ENCODE results near the gene DYNC1H1. TPM values are rescaled to one million over a fixed set of nuclear protein-coding genes. Genes with fewer than 3 reads are reported as not detected.

DYNC1H1 gene
- total and polyA plus RNA-seq, 2 experiments from 2014 or later, result 179 to 635 TPM

- peaks cover 67% of the 10 kb centered on the region for H3K79me2 ChIP-seq (replicated peaks; ENCODE audit: insufficient read depth)
- H3K4me3 Mint-ChIP-seq, result peak overlapping the region; percentile 51
- H3K36me3 Mint-ChIP-seq (ENCODE audit: low read depth), result peaks cover 14% of the 10 kb centered on the region
- no peaks in the 10 kb centered on the region for H3K9me2 ChIP-seq (ENCODE audit: insufficient read depth)
- no peaks in the 10 kb centered on the region for H3K36me3 ChIP-seq (ENCODE audit: insufficient read depth)
- DNase-seq (ENCODE audit: low spot score) (no peak), ATAC-seq (no peak)
- no peak overlapping the region for H3K27ac ChIP-seq (ENCODE audit: low read depth)
- H3K4me1 Mint-ChIP-seq, result peaks cover 16% of the 10 kb centered on the region; the same call in 2 of the 3 replicates
- H3K27me3 ChIP-seq (ENCODE audit: insufficient read depth), result peaks cover 19% of the 10 kb centered on the region; the same call in 1 of the 2 replicates
- no peaks in the 10 kb centered on the region for H3K9me3 Mint-ChIP-seq
- H3K27me3 Mint-ChIP-seq (ENCODE audit: insufficient read depth, low read depth, poor library complexity), result peaks cover 10% of the 10 kb centered on the region
- peaks cover 12% of the 10 kb centered on the region for H3K4me1 ChIP-seq (ENCODE audit: insufficient read depth)
- H4K20me1 ChIP-seq (replicated peaks; ENCODE audit: insufficient read depth), result peaks cover 20% of the 10 kb centered on the region
- H3K27ac Mint-ChIP-seq, result peak overlapping the region; percentile 90; the same call in 1 of the 2 replicates
- TF ChIP-seq, protein P1, sequence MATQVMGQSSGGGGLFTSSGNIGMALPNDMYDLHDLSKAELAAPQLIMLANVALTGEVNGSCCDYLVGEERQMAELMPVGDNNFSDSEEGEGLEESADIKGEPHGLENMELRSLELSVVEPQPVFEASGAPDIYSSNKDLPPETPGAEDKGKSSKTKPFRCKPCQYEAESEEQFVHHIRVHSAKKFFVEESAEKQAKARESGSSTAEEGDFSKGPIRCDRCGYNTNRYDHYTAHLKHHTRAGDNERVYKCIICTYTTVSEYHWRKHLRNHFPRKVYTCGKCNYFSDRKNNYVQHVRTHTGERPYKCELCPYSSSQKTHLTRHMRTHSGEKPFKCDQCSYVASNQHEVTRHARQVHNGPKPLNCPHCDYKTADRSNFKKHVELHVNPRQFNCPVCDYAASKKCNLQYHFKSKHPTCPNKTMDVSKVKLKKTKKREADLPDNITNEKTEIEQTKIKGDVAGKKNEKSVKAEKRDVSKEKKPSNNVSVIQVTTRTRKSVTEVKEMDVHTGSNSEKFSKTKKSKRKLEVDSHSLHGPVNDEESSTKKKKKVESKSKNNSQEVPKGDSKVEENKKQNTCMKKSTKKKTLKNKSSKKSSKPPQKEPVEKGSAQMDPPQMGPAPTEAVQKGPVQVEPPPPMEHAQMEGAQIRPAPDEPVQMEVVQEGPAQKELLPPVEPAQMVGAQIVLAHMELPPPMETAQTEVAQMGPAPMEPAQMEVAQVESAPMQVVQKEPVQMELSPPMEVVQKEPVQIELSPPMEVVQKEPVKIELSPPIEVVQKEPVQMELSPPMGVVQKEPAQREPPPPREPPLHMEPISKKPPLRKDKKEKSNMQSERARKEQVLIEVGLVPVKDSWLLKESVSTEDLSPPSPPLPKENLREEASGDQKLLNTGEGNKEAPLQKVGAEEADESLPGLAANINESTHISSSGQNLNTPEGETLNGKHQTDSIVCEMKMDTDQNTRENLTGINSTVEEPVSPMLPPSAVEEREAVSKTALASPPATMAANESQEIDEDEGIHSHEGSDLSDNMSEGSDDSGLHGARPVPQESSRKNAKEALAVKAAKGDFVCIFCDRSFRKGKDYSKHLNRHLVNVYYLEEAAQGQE (IDR thresholded peaks at IDR 0.05; ENCODE audit: unreplicated experiment), result no peak
- TF ChIP-seq, protein P2, sequence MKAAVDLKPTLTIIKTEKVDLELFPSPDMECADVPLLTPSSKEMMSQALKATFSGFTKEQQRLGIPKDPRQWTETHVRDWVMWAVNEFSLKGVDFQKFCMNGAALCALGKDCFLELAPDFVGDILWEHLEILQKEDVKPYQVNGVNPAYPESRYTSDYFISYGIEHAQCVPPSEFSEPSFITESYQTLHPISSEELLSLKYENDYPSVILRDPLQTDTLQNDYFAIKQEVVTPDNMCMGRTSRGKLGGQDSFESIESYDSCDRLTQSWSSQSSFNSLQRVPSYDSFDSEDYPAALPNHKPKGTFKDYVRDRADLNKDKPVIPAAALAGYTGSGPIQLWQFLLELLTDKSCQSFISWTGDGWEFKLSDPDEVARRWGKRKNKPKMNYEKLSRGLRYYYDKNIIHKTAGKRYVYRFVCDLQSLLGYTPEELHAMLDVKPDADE (IDR thresholded peaks at IDR 0.05), result no peak
- TF ChIP-seq ZNF114 (CRISPR knock-in tag; IDR thresholded peaks at IDR 0.05) (no peak), CREB1 (CRISPR knock-in tag; IDR thresholded peaks at IDR 0.05; ENCODE audit: low read depth) (no peak), EZH2phosphoT487 (IDR thresholded peaks at IDR 0.05; ENCODE audit: unreplicated experiment) (no peak), STAT1 (IDR thresholded peaks at IDR 0.05; ENCODE audit: unreplicated experiment) (no peak), EZH2 (IDR thresholded peaks at IDR 0.05; ENCODE audit: low read depth, unreplicated experiment) (no peak), JUNB (IDR thresholded peaks at IDR 0.05; ENCODE audit: unreplicated experiment) (no peak)
- TF ChIP-seq, protein P3, sequence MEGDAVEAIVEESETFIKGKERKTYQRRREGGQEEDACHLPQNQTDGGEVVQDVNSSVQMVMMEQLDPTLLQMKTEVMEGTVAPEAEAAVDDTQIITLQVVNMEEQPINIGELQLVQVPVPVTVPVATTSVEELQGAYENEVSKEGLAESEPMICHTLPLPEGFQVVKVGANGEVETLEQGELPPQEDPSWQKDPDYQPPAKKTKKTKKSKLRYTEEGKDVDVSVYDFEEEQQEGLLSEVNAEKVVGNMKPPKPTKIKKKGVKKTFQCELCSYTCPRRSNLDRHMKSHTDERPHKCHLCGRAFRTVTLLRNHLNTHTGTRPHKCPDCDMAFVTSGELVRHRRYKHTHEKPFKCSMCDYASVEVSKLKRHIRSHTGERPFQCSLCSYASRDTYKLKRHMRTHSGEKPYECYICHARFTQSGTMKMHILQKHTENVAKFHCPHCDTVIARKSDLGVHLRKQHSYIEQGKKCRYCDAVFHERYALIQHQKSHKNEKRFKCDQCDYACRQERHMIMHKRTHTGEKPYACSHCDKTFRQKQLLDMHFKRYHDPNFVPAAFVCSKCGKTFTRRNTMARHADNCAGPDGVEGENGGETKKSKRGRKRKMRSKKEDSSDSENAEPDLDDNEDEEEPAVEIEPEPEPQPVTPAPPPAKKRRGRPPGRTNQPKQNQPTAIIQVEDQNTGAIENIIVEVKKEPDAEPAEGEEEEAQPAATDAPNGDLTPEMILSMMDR (conservative IDR thresholded peaks at IDR 0.05; ENCODE audit: low read depth in 2 of 2), result no peak
- peak overlapping the region; percentile 97 for H3K4me3 ChIP-seq
- H3F3A ChIP-seq (replicated peaks; ENCODE audit: low read depth), result no peaks in the 10 kb centered on the region
- H2AFZ ChIP-seq, result no peak overlapping the region
- H3K4me2 ChIP-seq, result peak overlapping the region; percentile 99
Measured at GRCh38 chr14:101966742-101967141, 2.4 kb downstream of the DYNC1H1 start.
